Cardiac fibroblast (primary cell): Measurements from ENCODE around the gene GIMAP2.

Experiments used
- DNase-seq, 2 donors: peaks; one replicate each; pipeline versions ENCODE4 v3.0.0 to v3.0.0-alpha.2; 2010; ENCODE audit warnings: low read depth in 2 of 2
- H3K4me3 ChIP-seq, 2 donors: replicated peaks in 1 of 2; 1 replicate in 1 of 2; 2 replicates in 1 of 2; pipeline ENCODE4 v1.5.1; 2011; ENCODE audit warnings: low read depth in 2 of 2, low read length in 2 of 2, mild to moderate bottlenecking in 2 of 2, moderate library complexity in 1 of 2
- CTCF ChIP-seq: IDR thresholded peaks from one replicate; pipeline ENCODE4 v1.5.1; 2011; ENCODE audit warnings: low read depth, mild to moderate bottlenecking, low read length, inconsistent platforms

GIMAP2 gene

GRCh38 chr7:150723467-150723866 lies 38.0 kb downstream of the GIMAP2 start:
- TF ChIP-seq CTCF = no peak
- H3K4me3 ChIP-seq = no peak overlapping the region
- DNase-seq = no peak

- no peak for TF ChIP-seq CTCF
- no peak for DNase-seq
- no peak overlapping the region for H3K4me3 ChIP-seq
Observed at GRCh38 chr7:150727381-150727780, 41.9 kb downstream of the GIMAP2 start.

- no peak for TF ChIP-seq CTCF
- DNase-seq = no peak
- H3K4me3 ChIP-seq = no peak overlapping the region
Observed at GRCh38 chr7:150728011-150728410, 42.5 kb downstream of the GIMAP2 start.

GRCh38 chr7:150728609-150729008 lies 43.1 kb downstream of the GIMAP2 start:
- DNase-seq = no peak
- no peak overlapping the region for H3K4me3 ChIP-seq
- TF ChIP-seq CTCF = no peak

GRCh38 chr7:150731916-150732315 lies 46.4 kb downstream of the GIMAP2 start:
- TF ChIP-seq CTCF = no peak
- DNase-seq = no peak
- no peak overlapping the region for H3K4me3 ChIP-seq

- no peak for TF ChIP-seq CTCF
Observed at GRCh38 chr7:150732786-150733481, 47.4 kb downstream of the GIMAP2 start.

More at GRCh38 chr7:150732786-150733481, 47.4 kb downstream of the GIMAP2 start:
- no peak for DNase-seq
- no peak overlapping the region for H3K4me3 ChIP-seq
